ENCODE results near the gene EEF1A2.

DNA sequence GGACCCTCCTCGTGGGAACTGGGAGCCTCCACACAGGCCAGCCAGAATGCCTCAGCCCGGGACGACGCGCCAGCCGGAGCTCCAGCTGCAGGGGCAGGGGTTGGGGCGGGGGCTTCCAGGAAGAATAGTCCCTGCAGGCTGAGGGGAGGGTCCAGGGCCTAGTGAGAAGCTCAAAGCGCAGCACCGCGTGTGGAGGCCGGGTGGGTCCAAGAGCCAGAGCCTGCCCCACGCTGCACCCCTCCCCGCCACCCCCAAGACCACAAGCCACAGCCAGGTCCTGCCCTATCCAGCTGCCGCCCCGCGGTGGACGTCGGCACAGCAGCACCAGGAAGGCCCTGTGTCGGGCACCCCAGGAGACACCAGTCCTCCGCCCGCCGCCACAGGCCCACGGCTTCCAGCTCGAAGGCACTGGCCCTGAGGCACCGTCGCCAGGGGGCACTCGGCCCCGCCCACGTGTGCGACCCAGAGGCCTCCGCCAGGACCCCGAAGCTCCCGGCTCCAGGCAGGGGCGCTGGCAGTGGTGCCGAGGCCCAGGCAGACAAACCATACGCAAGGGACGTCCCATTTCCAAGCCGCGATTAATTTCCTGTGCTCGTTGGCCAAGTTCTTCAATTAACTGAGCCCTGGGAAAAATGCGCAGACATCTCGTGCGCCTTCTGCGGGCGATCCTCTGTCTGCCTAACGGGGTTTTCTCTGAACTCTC, 45.9 kb downstream of the EEF1A2 start:
- TF ChIP-seq GATA2 (IDR thresholded peaks at IDR 0.05; ENCODE audit: low read depth, low read length) (no peak), GATA3 (IDR thresholded peaks at IDR 0.05; ENCODE audit: low read depth, low read length) (no peak)

Measured in SH-SY5Y (cell line).